ENCODE results near the gene WNT3A. TPM values are rescaled to one million over a fixed set of nuclear protein-coding genes. Genes with fewer than 3 reads are reported as not detected.

WNT3A gene
- total RNA-seq, 4 donors from 2014 or later: not detected

DNA sequence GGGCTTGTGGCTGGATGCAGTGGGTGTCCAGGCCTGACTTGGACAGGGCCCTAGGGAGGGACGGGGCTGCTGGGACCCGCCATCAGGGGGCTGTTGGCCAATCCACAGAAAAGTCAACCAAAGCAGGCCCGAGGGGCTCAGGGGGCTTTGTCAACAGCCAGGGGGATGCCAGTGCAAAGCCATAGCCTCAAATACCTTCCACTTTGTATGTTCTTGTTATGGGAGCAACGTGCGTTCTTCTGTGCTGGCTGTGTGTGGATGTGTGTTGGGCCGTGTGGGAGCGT is 40.3 kb downstream of the WNT3A start:
- Histone ChIP-seq H3K36me3 (no peaks in the 10 kb centered on the region), H3K27ac (no peak overlapping the region), H3K9me3 (no peaks in the 10 kb centered on the region), H3K4me3 (no peak overlapping the region), H3K4me1 (no peaks in the 10 kb centered on the region), H3K27me3 (no peaks in the 10 kb centered on the region)
- DNase-seq: no peak
- intact Hi-C loops (cut with DNase I; ENCODE audit: low total_unique reads): no loop called here
- no peak for TF ChIP-seq POLR2A (IDR thresholded peaks at IDR 0.05)
- TF ChIP-seq, protein P1, sequence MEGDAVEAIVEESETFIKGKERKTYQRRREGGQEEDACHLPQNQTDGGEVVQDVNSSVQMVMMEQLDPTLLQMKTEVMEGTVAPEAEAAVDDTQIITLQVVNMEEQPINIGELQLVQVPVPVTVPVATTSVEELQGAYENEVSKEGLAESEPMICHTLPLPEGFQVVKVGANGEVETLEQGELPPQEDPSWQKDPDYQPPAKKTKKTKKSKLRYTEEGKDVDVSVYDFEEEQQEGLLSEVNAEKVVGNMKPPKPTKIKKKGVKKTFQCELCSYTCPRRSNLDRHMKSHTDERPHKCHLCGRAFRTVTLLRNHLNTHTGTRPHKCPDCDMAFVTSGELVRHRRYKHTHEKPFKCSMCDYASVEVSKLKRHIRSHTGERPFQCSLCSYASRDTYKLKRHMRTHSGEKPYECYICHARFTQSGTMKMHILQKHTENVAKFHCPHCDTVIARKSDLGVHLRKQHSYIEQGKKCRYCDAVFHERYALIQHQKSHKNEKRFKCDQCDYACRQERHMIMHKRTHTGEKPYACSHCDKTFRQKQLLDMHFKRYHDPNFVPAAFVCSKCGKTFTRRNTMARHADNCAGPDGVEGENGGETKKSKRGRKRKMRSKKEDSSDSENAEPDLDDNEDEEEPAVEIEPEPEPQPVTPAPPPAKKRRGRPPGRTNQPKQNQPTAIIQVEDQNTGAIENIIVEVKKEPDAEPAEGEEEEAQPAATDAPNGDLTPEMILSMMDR (IDR thresholded peaks at IDR 0.05): no peak

DNA sequence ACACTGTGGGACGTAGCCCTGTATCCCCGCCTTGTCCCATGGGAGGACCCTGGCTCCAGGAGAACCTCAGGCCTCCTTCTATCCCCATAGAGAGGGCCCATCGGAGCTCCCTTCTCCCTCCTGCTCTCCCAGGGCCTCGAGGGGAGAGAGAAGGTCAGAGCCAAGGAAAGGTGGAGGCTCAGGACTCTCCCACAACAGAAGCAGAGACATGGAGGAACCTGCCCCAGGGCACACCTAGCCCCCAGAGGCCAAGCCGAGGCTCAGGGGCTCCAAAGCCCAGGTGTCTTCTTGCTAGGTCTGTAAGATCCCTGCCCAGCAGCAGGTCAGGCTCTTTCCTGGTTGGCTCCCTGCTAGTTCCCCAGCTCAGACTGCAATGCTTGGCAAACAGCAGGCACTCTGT is 41.3 kb downstream of the WNT3A start:
- H3K4me1 ChIP-seq: no peaks in the 10 kb centered on the region
- no peak for TF ChIP-seq POLR2A (IDR thresholded peaks at IDR 0.05)
- TF ChIP-seq, protein P1 (IDR thresholded peaks at IDR 0.05): no peak
- H3K27ac ChIP-seq: no peak overlapping the region
- no peaks in the 10 kb centered on the region for H3K36me3 ChIP-seq
- intact Hi-C loops (cut with DNase I; ENCODE audit: low total_unique reads): no loop called here
- no peaks in the 10 kb centered on the region for H3K9me3 ChIP-seq
- DNase-seq: no peak
- no peak overlapping the region for H3K4me3 ChIP-seq
- H3K27me3 ChIP-seq: no peaks in the 10 kb centered on the region

DNA sequence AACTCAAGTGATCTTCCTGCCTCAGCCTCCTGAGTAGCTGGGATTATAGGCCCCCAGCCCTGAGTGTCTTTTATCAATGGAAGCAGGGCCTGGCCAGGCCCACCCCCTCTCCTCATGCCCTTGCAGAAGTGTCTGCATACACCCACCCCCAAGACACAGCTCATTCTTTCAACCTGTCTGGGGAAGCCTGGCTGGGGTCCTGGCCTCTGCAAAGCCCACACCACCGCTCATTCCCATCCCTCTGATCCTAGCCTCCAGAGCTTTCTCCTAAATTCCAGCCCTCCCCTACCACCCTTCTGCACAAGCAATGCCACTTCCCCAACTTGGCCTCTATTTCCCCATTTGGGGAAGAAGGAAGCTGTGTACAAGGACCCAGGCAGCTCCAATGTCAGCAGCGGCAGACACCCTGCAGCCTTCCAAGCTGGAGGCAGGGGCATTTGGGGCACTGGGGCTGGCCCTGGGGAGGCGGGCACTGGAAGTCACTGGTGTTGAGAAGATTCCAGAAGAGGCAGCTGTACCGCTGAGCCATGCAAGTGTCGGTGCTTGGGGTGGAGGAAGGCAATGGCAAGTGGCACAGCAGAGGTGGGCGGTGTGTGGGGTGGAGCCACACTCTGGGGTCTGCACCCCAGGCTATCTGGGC is 42.0 kb downstream of the WNT3A start:
- Histone ChIP-seq H3K4me1 (no peaks in the 10 kb centered on the region), H3K36me3 (no peaks in the 10 kb centered on the region), H3K9me3 (no peaks in the 10 kb centered on the region), H3K4me3 (no peak overlapping the region), H3K27me3 (peaks cover 0 to 6% of the 10 kb centered on the region in 2 donors), H3K27ac (no peak overlapping the region)
- TF ChIP-seq, protein P1 (IDR thresholded peaks at IDR 0.05): no peak
- TF ChIP-seq POLR2A (IDR thresholded peaks at IDR 0.05): no peak
- intact Hi-C loops (cut with DNase I; ENCODE audit: low total_unique reads): no loop called here
- no peak for DNase-seq

DNA sequence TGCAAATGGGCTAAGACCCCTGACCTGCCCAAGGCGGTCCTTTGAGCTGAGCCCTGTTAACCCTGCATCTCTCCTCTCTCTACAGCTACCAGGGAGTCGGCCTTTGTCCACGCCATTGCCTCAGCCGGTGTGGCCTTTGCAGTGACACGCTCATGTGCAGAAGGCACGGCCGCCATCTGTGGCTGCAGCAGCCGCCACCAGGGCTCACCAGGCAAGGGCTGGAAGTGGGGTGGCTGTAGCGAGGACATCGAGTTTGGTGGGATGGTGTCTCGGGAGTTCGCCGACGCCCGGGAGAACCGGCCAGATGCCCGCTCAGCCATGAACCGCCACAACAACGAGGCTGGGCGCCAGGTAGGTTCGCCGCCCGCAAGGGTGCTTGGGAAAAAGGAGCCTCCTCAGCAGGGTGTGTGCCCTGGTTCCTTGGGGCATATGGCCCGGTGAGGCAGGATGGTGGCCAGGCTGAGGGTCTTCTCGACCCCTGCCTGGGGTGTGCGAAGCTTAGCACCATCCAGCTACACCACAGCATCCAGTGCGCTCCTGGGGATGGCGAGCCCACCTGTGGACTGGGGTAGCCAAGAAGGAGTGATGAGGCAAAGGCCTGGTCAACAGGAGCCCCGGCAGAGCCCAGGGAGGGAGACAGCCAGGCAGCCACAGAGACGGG is 43.9 kb downstream of the WNT3A start:
- Histone ChIP-seq H3K27me3 (peaks cover 0 to 6% of the 10 kb centered on the region in 2 donors), H3K27ac (no peak overlapping the region), H3K4me3 (no peak overlapping the region), H3K36me3 (no peaks in the 10 kb centered on the region), H3K4me1 (no peaks in the 10 kb centered on the region), H3K9me3 (no peaks in the 10 kb centered on the region)
- no peak for DNase-seq
- no peak for TF ChIP-seq POLR2A (IDR thresholded peaks at IDR 0.05)
- TF ChIP-seq, protein P1 (IDR thresholded peaks at IDR 0.05): no peak
- intact Hi-C loops (cut with DNase I; ENCODE audit: low total_unique reads): no loop called here

DNA sequence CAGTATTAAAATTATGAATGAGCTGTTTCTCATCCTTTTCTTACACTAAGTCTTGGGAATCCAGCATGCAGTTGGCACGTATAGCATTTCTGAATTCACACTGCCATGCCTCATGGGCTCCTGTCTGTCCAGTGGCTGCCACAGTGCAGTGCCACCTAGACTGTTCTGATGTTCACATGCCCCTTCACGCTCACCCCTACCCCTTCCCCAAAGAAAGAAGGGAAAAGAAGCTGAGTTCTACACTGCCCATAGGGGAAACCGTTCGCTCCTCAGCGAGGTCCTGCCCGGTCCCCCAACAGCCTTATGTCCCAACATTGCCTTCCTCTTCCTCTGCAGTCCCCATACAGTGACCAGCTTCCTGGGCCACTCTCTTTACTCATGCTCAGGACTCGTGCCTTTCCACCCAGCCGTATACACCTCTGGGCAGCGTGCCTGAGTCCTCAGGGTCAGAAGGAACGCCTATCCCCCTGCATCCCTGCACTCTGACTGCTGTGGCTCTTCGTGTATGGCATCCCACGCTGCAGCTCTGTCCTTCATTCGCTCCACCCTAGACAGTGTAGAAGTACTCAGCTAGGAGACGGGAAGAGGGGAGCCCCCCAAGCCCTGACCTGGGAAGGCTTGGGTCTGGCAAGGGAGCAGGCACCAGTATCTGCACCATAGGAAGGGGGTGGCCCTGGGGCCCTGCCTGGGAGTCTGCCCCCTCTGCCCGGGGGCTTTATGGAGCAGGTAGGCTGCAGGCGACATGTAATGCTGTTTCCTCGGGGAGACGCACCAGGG is 51.6 kb downstream of the WNT3A start:
- H3K27ac ChIP-seq: no peak overlapping the region
- H3K9me3 ChIP-seq: peaks cover 0 to 4% of the 10 kb centered on the region in 2 donors
- no peak for TF ChIP-seq POLR2A (IDR thresholded peaks at IDR 0.05)
- TF ChIP-seq, protein P1 (IDR thresholded peaks at IDR 0.05): no peak
- no peaks in the 10 kb centered on the region for H3K36me3 ChIP-seq
- no peak overlapping the region for H3K4me3 ChIP-seq
- intact Hi-C loops (cut with DNase I; ENCODE audit: low total_unique reads): no loop called here
- no peaks in the 10 kb centered on the region for H3K4me1 ChIP-seq
- DNase-seq: no peak
- peaks cover 18 to 40% of the 10 kb centered on the region in 2 donors for H3K27me3 ChIP-seq
